ENCODE results near the gene PFDN2. TPM values are rescaled to one million over a fixed set of nuclear protein-coding genes. Genes with fewer than 3 reads are reported as not detected.

Gene PFDN2
- polyA plus RNA-seq, 1 of the 3 experiments (the other 2 are of a cell fraction), result 445 TPM

- Histone ChIP-seq H3K9me3 (no peaks in the 10 kb centered on the region), H4K20me1 (ENCODE audit: insufficient read depth) (no peaks in the 10 kb centered on the region), H3K4me2 (peak overlapping the region; percentile 77), H3K27me3 (ENCODE audit: insufficient read depth) (no peaks in the 10 kb centered on the region), H3K4me1 (ENCODE audit: control insufficient read depth in 1 of 2, insufficient read depth in 2 of 2, low read depth in 1 of 2, low read length in 1 of 2) (peaks cover 0 to 28% of the 10 kb centered on the region in 2 experiments; a peak in 3 of 4 replicates), H3K9me2 (no peaks in the 10 kb centered on the region), H3K4me3 (ENCODE audit: low read depth in 2 of 2, low read length in 1 of 2) (peak overlapping the region; percentile 89 to 92), H3F3A (replicated peaks; ENCODE audit: insufficient read depth) (peaks cover 13% of the 10 kb centered on the region), H2AFZ (ENCODE audit: low read depth) (peak overlapping the region; percentile 84), H3K9ac (peak overlapping the region; percentile 90), H3K79me2 (ENCODE audit: insufficient read depth) (peaks cover 26% of the 10 kb centered on the region), H3K36me3 (replicated peaks in 1 of 2; ENCODE audit: control insufficient read depth in 1 of 2, insufficient read depth in 2 of 2, low read length in 1 of 2) (peaks cover 15 to 61% of the 10 kb centered on the region in 2 experiments), H3K27ac (ENCODE audit: low read depth in 2 of 2, low read length in 1 of 2) (peak overlapping the region; percentile 77 to 91)
- ChIA-PET POLR2A (no interaction called here), CTCF (no interaction called here)
- WGBS (ENCODE audit: low lambda C conversion rate), result 6% methylated on average over 9 of the region's 11 CpGs
- no peak for DNase-seq
- no peak for TF ChIP-seq MAX (IDR thresholded peaks at IDR 0.05; ENCODE audit: low read depth)
- TF ChIP-seq NFIC (IDR thresholded peaks at IDR 0.05; ENCODE audit: borderline replicate concordance), result no peak
- TF ChIP-seq ELF1 (IDR thresholded peaks at IDR 0.05), result no peak
- no peak for TF ChIP-seq GATA2 (CRISPR knock-in tag; IDR thresholded peaks at IDR 0.05)
- TF ChIP-seq EZH2phosphoT487 (IDR thresholded peaks at IDR 0.05; ENCODE audit: borderline replicate concordance, low read depth), result no peak
- TF ChIP-seq SMC3 (IDR thresholded peaks at IDR 0.05; ENCODE audit: low read depth, low read length), result no peak
- TF ChIP-seq IRF3 (IDR thresholded peaks at IDR 0.05; ENCODE audit: low read depth, low read length), result no peak
- TF ChIP-seq POLR2AphosphoS5 (IDR thresholded peaks at IDR 0.05; ENCODE audit: low read depth, low read length), result no peak
- TF ChIP-seq RAD21 (IDR thresholded peaks at IDR 0.05; ENCODE audit: low read length), result no peak
- TF ChIP-seq TCF12 (IDR thresholded peaks at IDR 0.05), result no peak
- TF ChIP-seq RXRA (IDR thresholded peaks at IDR 0.05; ENCODE audit: borderline replicate concordance, low read depth), result no peak
- TF ChIP-seq CHD2 (IDR thresholded peaks at IDR 0.05; ENCODE audit: low read length, partially characterized antibody), result no peak
- no peak for TF ChIP-seq RCOR1 (IDR thresholded peaks at IDR 0.05; ENCODE audit: low read length)
- no peak for TF ChIP-seq TAF1 (IDR thresholded peaks at IDR 0.05; ENCODE audit: borderline replicate concordance, low read depth, low read length)
- TF ChIP-seq MXI1 (IDR thresholded peaks at IDR 0.05; ENCODE audit: low read depth, low read length), result no peak
- TF ChIP-seq USF2 (IDR thresholded peaks at IDR 0.05; ENCODE audit: borderline replicate concordance, low read depth, low read length), result no peak
- no peak for TF ChIP-seq MEF2A (IDR thresholded peaks at IDR 0.05; ENCODE audit: borderline replicate concordance, low read depth)
- TF ChIP-seq FOXJ3 (CRISPR knock-in tag; IDR thresholded peaks at IDR 0.05), result no peak
Observed at GRCh38 chr1:161159913-161160243, 42.0 kb upstream of the PFDN2 start.
